Activated naive CD8-positive, alpha-beta T cell (primary cell): ENCODE measurements around the gene RASSF3.
"Not testable (repeated sequence)": the region's sequence is repeated elsewhere in the genome, so short reads cannot be mapped to it uniquely, and the experiment has no call there.

Source experiments
- H3K27ac Mint-ChIP-seq: one replicate; pipeline ENCODE4 v1.8.0; 2021; ENCODE audit warnings: mixed read lengths
- H3K27me3 Mint-ChIP-seq: one replicate; pipeline ENCODE4 v1.8.0; 2021; ENCODE audit warnings: mixed read lengths
- H3K36me3 Mint-ChIP-seq: one replicate; pipeline ENCODE4 v1.8.0; 2021; ENCODE audit warnings: mixed read lengths
- H3K4me1 Mint-ChIP-seq: one replicate; pipeline ENCODE4 v1.8.0; 2021; ENCODE audit warnings: low read depth, mixed read lengths
- H3K4me3 Mint-ChIP-seq: one replicate; pipeline ENCODE4 v1.8.0; 2021; ENCODE audit warnings: mild to moderate bottlenecking, mixed read lengths
- H3K9me3 Mint-ChIP-seq: one replicate; pipeline ENCODE4 v1.8.0; 2021; ENCODE audit warnings: low read depth, mixed read lengths

RASSF3 gene

GRCh38 chr12:64634508-64635092 lies 24.3 kb downstream of the RASSF3 start:
- H3K27ac Mint-ChIP-seq = peak overlapping the region; percentile 84
- H3K27me3 Mint-ChIP-seq = no peaks in the 10 kb centered on the region
- H3K4me3 Mint-ChIP-seq = peak overlapping the region; percentile 38
- peaks cover 6% of the 10 kb centered on the region for H3K9me3 Mint-ChIP-seq
- peaks cover 84% of the 10 kb centered on the region for H3K4me1 Mint-ChIP-seq
- H3K36me3 Mint-ChIP-seq = peaks cover 25% of the 10 kb centered on the region

- peak overlapping the region; percentile 84 for H3K27ac Mint-ChIP-seq
- H3K4me3 Mint-ChIP-seq = peak overlapping the region; percentile 44
Observed at GRCh38 chr12:64635356-64635998, 25.2 kb downstream of the RASSF3 start.

GRCh38 chr12:64636856-64637255 lies 26.6 kb downstream of the RASSF3 start:
- Mint-ChIP-seq H3K4me1 (peaks cover 77% of the 10 kb centered on the region), H3K36me3 (peaks cover 18% of the 10 kb centered on the region), H3K9me3 (peaks cover 6% of the 10 kb centered on the region), H3K4me3 (no peak overlapping the region), H3K27me3 (no peaks in the 10 kb centered on the region), H3K27ac (peak overlapping the region; percentile 79)

More at GRCh38 chr12:64635356-64635998, 25.2 kb downstream of the RASSF3 start:
- Mint-ChIP-seq H3K36me3 (peaks cover 27% of the 10 kb centered on the region), H3K9me3 (peaks cover 6% of the 10 kb centered on the region), H3K4me1 (peaks cover 87% of the 10 kb centered on the region), H3K27me3 (no peaks in the 10 kb centered on the region)

GRCh38 chr12:64639466-64639865 lies 29.2 kb downstream of the RASSF3 start:
- Mint-ChIP-seq H3K9me3 (no peaks in the 10 kb centered on the region), H3K27me3 (no peaks in the 10 kb centered on the region), H3K27ac (peak overlapping the region; percentile 82), H3K4me1 (peaks cover 70% of the 10 kb centered on the region), H3K36me3 (peaks cover 7% of the 10 kb centered on the region), H3K4me3 (peak overlapping the region; percentile 22)

- no peak overlapping the region for H3K4me3 Mint-ChIP-seq
- no peaks in the 10 kb centered on the region for H3K27me3 Mint-ChIP-seq
- peaks cover 77% of the 10 kb centered on the region for H3K4me1 Mint-ChIP-seq
- peaks cover 3% of the 10 kb centered on the region for H3K36me3 Mint-ChIP-seq
- peak overlapping the region; percentile 23 for H3K27ac Mint-ChIP-seq
- H3K9me3 Mint-ChIP-seq = no peaks in the 10 kb centered on the region
Observed at GRCh38 chr12:64646318-64646717, 36.0 kb downstream of the RASSF3 start.

GRCh38 chr12:64649487-64649886 lies 39.2 kb downstream of the RASSF3 start:
- Mint-ChIP-seq H3K9me3 (no peaks in the 10 kb centered on the region), H3K4me3 (peak overlapping the region; percentile 27), H3K27ac (peak overlapping the region; percentile 83), H3K27me3 (no peaks in the 10 kb centered on the region), H3K36me3 (peaks cover 3% of the 10 kb centered on the region), H3K4me1 (peaks cover 84% of the 10 kb centered on the region)

GRCh38 chr12:64650762-64651161 lies 40.5 kb downstream of the RASSF3 start:
- Mint-ChIP-seq H3K4me3 (peak overlapping the region; percentile 42), H3K4me1 (peaks cover 81% of the 10 kb centered on the region), H3K9me3 (no peaks in the 10 kb centered on the region), H3K27ac (peak overlapping the region; percentile 84), H3K27me3 (no peaks in the 10 kb centered on the region), H3K36me3 (peaks cover 3% of the 10 kb centered on the region)

- Mint-ChIP-seq H3K27ac (peak overlapping the region; percentile 86), H3K4me1 (peaks cover 85% of the 10 kb centered on the region), H3K4me3 (no peak overlapping the region), H3K36me3 (peaks cover 6% of the 10 kb centered on the region), H3K27me3 (no peaks in the 10 kb centered on the region), H3K9me3 (no peaks in the 10 kb centered on the region)
Observed at GRCh38 chr12:64652346-64652745, 42.1 kb downstream of the RASSF3 start.

- peaks cover 87% of the 10 kb centered on the region for H3K4me1 Mint-ChIP-seq
Observed at GRCh38 chr12:64653123-64653522, 42.8 kb downstream of the RASSF3 start.

GRCh38 chr12:64653907-64654306 lies 43.6 kb downstream of the RASSF3 start:
- not testable (repeated sequence) for H3K9me3 Mint-ChIP-seq, H3K36me3 Mint-ChIP-seq, H3K27me3 Mint-ChIP-seq, H3K4me3 Mint-ChIP-seq
- Mint-ChIP-seq H3K27ac (peak overlapping the region; percentile 86), H3K4me1 (peaks cover 88% of the 10 kb centered on the region)

More at GRCh38 chr12:64653123-64653522, 42.8 kb downstream of the RASSF3 start:
- H3K27me3 Mint-ChIP-seq = no peaks in the 10 kb centered on the region
- H3K9me3 Mint-ChIP-seq = no peaks in the 10 kb centered on the region
- no peak overlapping the region for H3K4me3 Mint-ChIP-seq
- peak overlapping the region; percentile 86 for H3K27ac Mint-ChIP-seq
- H3K36me3 Mint-ChIP-seq = peaks cover 6% of the 10 kb centered on the region

- Mint-ChIP-seq H3K9me3 (no peaks in the 10 kb centered on the region), H3K36me3 (peaks cover 3% of the 10 kb centered on the region), H3K4me3 (no peak overlapping the region), H3K27me3 (no peaks in the 10 kb centered on the region), H3K4me1 (peaks cover 88% of the 10 kb centered on the region), H3K27ac (peak overlapping the region; percentile 64)
Observed at GRCh38 chr12:64655141-64655540, 44.8 kb downstream of the RASSF3 start.

- H3K27me3 Mint-ChIP-seq = no peaks in the 10 kb centered on the region
- peak overlapping the region; percentile 35 for H3K4me3 Mint-ChIP-seq
- peak overlapping the region; percentile 92 for H3K27ac Mint-ChIP-seq
- no peaks in the 10 kb centered on the region for H3K9me3 Mint-ChIP-seq
- peaks cover 89% of the 10 kb centered on the region for H3K4me1 Mint-ChIP-seq
- peaks cover 3% of the 10 kb centered on the region for H3K36me3 Mint-ChIP-seq
Observed at GRCh38 chr12:64656429-64656828, 46.1 kb downstream of the RASSF3 start.

- Mint-ChIP-seq H3K27me3 (no peaks in the 10 kb centered on the region), H3K27ac (peak overlapping the region; percentile 92), H3K4me1 (peaks cover 80% of the 10 kb centered on the region), H3K4me3 (peak overlapping the region; percentile 18), H3K36me3 (peaks cover 5% of the 10 kb centered on the region), H3K9me3 (no peaks in the 10 kb centered on the region)
Observed at GRCh38 chr12:64658892-64659481, 48.7 kb downstream of the RASSF3 start.

GRCh38 chr12:64660237-64661018 lies 50.1 kb downstream of the RASSF3 start:
- peaks cover 5% of the 10 kb centered on the region for H3K36me3 Mint-ChIP-seq

GRCh38 chr12:64663015-64663414 lies 52.7 kb downstream of the RASSF3 start:
- Mint-ChIP-seq H3K27ac (peak overlapping the region; percentile 81), H3K4me1 (peaks cover 88% of the 10 kb centered on the region), H3K9me3 (no peaks in the 10 kb centered on the region), H3K36me3 (peaks cover 2% of the 10 kb centered on the region), H3K27me3 (no peaks in the 10 kb centered on the region), H3K4me3 (no peak overlapping the region)

More at GRCh38 chr12:64660237-64661018, 50.1 kb downstream of the RASSF3 start:
- Mint-ChIP-seq H3K4me3 (peak overlapping the region; percentile 36), H3K27me3 (no peaks in the 10 kb centered on the region), H3K9me3 (no peaks in the 10 kb centered on the region), H3K27ac (peak overlapping the region; percentile 82), H3K4me1 (peaks cover 86% of the 10 kb centered on the region)
